OCI-LY1 (cell line): Measurements from ENCODE around the gene TBC1D9B.

Source experiments
- H2AFZ ChIP-seq: fragments of 200-600 bp; sonication (generic), shearing (Covaris generic); 2 replicates; pipeline ENCODE4 v1.6.0; 2014; ENCODE audit warnings: antibody characterized with exemption, mild to moderate bottlenecking, low read length
- H3F3A ChIP-seq: fragments of 200-600 bp; sonication (generic), shearing (Covaris generic); 2 replicates; pipeline ENCODE4 v1.6.0; 2014; ENCODE audit warnings: mild to moderate bottlenecking, antibody characterized with exemption, low read length, moderate library complexity; ENCODE audit not compliant: insufficient read depth
- H3K27ac ChIP-seq: fragments of 200-600 bp; sonication (generic); 2 replicates; pipeline ENCODE4 v1.5.1; 2014; ENCODE audit warnings: low read length, mixed run types, mild to moderate bottlenecking, low read depth; ENCODE audit not compliant: poor library complexity, severe bottlenecking
- H3K27me3 ChIP-seq: fragments of 200-600 bp; sonication (generic); 2 replicates; pipeline ENCODE4 v1.6.0; 2014; ENCODE audit warnings: antibody characterized with exemption, mild to moderate bottlenecking, low read length, moderate library complexity; ENCODE audit not compliant: insufficient read depth
- H3K36me3 ChIP-seq: fragments of 200-600 bp; sonication (generic); 2 replicates; pipeline ENCODE4 v1.6.1; 2014; ENCODE audit warnings: mild to moderate bottlenecking, antibody characterized with exemption, low read length, moderate library complexity, mixed read lengths; ENCODE audit not compliant: insufficient read depth
- H3K4me1 ChIP-seq: fragments of 200-600 bp; sonication (generic); 2 replicates; pipeline ENCODE4 v1.5.1; 2014; ENCODE audit warnings: mild to moderate bottlenecking, low read length, moderate library complexity; ENCODE audit not compliant: insufficient read depth, severe bottlenecking
- H3K4me2 ChIP-seq: fragments of 200-600 bp; sonication (generic), shearing (Covaris generic); 2 replicates; pipeline ENCODE4 v1.6.1; 2014; ENCODE audit warnings: low read length
- H3K4me3 ChIP-seq: fragments of 200-600 bp; sonication (generic); 2 replicates; pipeline ENCODE4 v1.5.1; 2014; ENCODE audit warnings: low read length, low read depth, mild to moderate bottlenecking, mixed read lengths; ENCODE audit not compliant: poor library complexity, severe bottlenecking
- H3K79me2 ChIP-seq: fragments of 200-600 bp; shearing (Covaris generic); 2 replicates; pipeline ENCODE4 v1.6.1; 2016; ENCODE audit warnings: mixed run types, low read length, mixed read lengths; ENCODE audit not compliant: insufficient read depth
- H3K9ac ChIP-seq: fragments of 200-600 bp; sonication (generic), shearing (Covaris generic); 2 replicates; pipeline ENCODE4 v1.6.1; 2014; ENCODE audit warnings: mild to moderate bottlenecking, low read length, mixed read lengths
- H3K9me2 ChIP-seq: fragments of 200-600 bp; sonication (generic), shearing (Covaris generic); 2 replicates; pipeline ENCODE4 v1.6.1; 2014; ENCODE audit warnings: low read depth, mild to moderate bottlenecking, low read length, mixed read lengths
- H3K9me3 ChIP-seq: fragments of 200-600 bp; shearing (Covaris generic); 2 replicates; pipeline ENCODE4 v1.6.1; 2014; ENCODE audit warnings: low read length, mixed read lengths
- H4K20me1 ChIP-seq: fragments of 200-600 bp; sonication (generic), shearing (Covaris generic); 2 replicates; pipeline ENCODE4 v1.6.0; 2016; ENCODE audit warnings: mild to moderate bottlenecking, low read length; ENCODE audit not compliant: insufficient read depth
- EZH2 ChIP-seq: fragments of 200-600 bp; sonication (generic), shearing (Covaris generic); IDR thresholded peaks from 2 replicates; pipeline ENCODE4 v1.8.0; 2017; ENCODE audit warnings: borderline replicate concordance, mixed run types, mild to moderate bottlenecking, antibody characterized with exemption, low read length, moderate library complexity, mixed read lengths
- TF ChIP-seq, protein P1 (sequence below): fragments of 200-600 bp; sonication (generic), shearing (Covaris generic); IDR thresholded peaks from 2 replicates; pipeline ENCODE4 v1.5.1; 2017; ENCODE audit warnings: mild to moderate bottlenecking, antibody characterized with exemption, low read length, moderate library complexity, mixed read lengths

The TBC1D9B gene

DNA sequence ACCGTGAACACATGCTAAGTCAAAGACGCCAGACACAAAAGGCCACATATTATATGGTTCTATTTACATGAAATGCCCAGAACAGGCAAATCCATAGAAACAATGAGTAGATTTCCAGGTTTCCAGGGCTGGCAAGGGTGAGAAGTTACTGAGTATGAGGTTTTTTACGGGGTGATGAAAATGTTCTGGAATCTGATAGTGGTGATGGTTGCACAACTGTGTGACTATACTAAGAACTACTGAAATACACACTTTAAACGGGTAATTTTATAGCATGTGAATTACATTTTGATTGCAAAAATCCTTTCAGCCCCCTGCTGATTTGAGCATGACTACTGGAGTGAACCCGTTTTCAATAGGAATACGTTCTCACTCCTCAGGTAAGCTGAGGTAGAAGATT, 46.7 kb upstream of the TBC1D9B start:
- Histone ChIP-seq H3K9ac (no peak overlapping the region), H3K27me3 (no peaks in the 10 kb centered on the region)

DNA sequence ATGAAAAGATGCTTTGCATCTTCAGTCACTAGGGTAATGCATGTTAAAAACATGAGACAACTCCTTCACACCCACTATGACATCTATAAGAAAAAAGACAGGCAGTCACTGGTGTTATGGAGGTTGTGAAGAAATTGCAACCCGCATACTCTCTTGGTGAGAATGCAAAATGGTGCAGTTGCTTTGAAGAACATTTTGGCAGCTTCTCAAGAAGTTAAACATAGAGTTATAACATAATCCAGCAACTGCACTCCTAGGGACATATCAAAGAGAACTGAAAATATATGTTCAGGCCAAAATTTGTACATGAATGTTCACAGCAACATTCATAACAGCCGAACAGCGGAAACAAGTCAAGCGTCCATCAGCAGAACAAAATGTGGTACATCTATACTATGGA, 46.3 kb upstream of the TBC1D9B start:
- no peak overlapping the region for H3K4me3 ChIP-seq

More for the DNA sequence above, 46.7 kb upstream of the TBC1D9B start:
- no peak overlapping the region for H2AFZ ChIP-seq
- no peak overlapping the region for H3K4me3 ChIP-seq
- H3K79me2 ChIP-seq = no peaks in the 10 kb centered on the region
- no peak overlapping the region for H3K27ac ChIP-seq
- 0 out of 2 replicates have a peak, but pooled peaks cover 2% of the 10 kb centered on the region for H3K9me3 ChIP-seq
- TF ChIP-seq, protein P1, sequence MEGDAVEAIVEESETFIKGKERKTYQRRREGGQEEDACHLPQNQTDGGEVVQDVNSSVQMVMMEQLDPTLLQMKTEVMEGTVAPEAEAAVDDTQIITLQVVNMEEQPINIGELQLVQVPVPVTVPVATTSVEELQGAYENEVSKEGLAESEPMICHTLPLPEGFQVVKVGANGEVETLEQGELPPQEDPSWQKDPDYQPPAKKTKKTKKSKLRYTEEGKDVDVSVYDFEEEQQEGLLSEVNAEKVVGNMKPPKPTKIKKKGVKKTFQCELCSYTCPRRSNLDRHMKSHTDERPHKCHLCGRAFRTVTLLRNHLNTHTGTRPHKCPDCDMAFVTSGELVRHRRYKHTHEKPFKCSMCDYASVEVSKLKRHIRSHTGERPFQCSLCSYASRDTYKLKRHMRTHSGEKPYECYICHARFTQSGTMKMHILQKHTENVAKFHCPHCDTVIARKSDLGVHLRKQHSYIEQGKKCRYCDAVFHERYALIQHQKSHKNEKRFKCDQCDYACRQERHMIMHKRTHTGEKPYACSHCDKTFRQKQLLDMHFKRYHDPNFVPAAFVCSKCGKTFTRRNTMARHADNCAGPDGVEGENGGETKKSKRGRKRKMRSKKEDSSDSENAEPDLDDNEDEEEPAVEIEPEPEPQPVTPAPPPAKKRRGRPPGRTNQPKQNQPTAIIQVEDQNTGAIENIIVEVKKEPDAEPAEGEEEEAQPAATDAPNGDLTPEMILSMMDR = no peak
- no peak for TF ChIP-seq EZH2
- H3K36me3 ChIP-seq = no peaks in the 10 kb centered on the region
- H3K4me1 ChIP-seq = no peaks in the 10 kb centered on the region
- H3K9me2 ChIP-seq = no peaks in the 10 kb centered on the region
- no peaks in the 10 kb centered on the region for H3F3A ChIP-seq
- H3K4me2 ChIP-seq = no peak overlapping the region
- no peaks in the 10 kb centered on the region for H4K20me1 ChIP-seq

DNA sequence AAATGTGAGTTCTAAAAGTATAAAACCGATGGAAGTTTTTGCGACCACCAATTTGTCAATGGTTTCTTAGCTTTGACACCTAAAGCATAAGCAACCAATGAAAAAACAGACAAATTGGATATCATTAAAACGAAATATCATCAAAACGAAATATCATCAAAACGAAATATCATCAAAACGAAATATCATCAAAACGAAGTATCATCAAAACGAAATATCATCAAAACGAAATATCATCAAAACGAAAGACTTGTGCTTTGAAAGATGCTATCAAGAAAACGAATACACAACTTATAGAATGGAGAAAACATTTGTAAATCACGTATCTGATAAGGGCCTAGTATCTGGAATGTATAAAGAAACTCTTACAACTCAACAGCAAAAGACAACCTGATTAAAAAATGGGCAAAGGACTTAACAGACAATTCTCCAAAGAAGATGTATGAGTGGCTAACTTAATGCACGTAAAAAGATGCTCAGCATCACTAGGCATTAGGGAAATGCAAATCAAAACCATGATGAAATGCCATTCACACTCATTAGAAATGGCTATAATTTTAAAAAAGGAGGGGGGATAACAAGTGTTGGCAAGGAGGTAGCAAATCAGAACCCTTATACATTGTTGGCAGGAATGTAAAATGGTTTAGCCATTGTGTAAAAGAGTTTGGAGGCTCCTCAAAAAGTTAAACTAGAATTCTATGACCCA, 29.4 kb upstream of the TBC1D9B start:
- no peak overlapping the region for H3K4me3 ChIP-seq
- H3K4me1 ChIP-seq = no peaks in the 10 kb centered on the region
- no peaks in the 10 kb centered on the region; the same call in 1 of the 2 replicates for H3K36me3 ChIP-seq
- H4K20me1 ChIP-seq = no peaks in the 10 kb centered on the region
- no peak overlapping the region for H3K4me2 ChIP-seq
- no peak overlapping the region for H3K27ac ChIP-seq
- peaks cover 4% of the 10 kb centered on the region; the same call in 1 of the 2 replicates for H3K9me3 ChIP-seq
- no peaks in the 10 kb centered on the region for H3K9me2 ChIP-seq
- no peak for TF ChIP-seq EZH2
- TF ChIP-seq, protein P1 = no peak
- no peaks in the 10 kb centered on the region for H3K79me2 ChIP-seq
- peaks cover 17% of the 10 kb centered on the region; the same call in 1 of the 2 replicates for H3K27me3 ChIP-seq
- no peaks in the 10 kb centered on the region for H3F3A ChIP-seq
- H3K9ac ChIP-seq = no peak overlapping the region
- no peak overlapping the region for H2AFZ ChIP-seq

More for the DNA sequence above, 46.3 kb upstream of the TBC1D9B start:
- Histone ChIP-seq H3K4me1 (no peaks in the 10 kb centered on the region), H3K9me3 (0 out of 2 replicates have a peak, but pooled peaks cover 2% of the 10 kb centered on the region), H4K20me1 (no peaks in the 10 kb centered on the region), H3K9me2 (no peaks in the 10 kb centered on the region), H3K79me2 (no peaks in the 10 kb centered on the region), H3K27me3 (no peaks in the 10 kb centered on the region), H3K4me2 (no peak overlapping the region), H3K9ac (no peak overlapping the region), H3K27ac (no peak overlapping the region), H3F3A (no peaks in the 10 kb centered on the region), H3K36me3 (no peaks in the 10 kb centered on the region), H2AFZ (no peak overlapping the region)
- TF ChIP-seq, protein P1 = no peak
- TF ChIP-seq EZH2 = no peak
